Islet precursor cell (in vitro differentiated cells): ENCODE results near the gene FANCC.
"Not testable (repeated sequence)": the region's sequence is repeated elsewhere in the genome, so short reads cannot be mapped to it uniquely, and the experiment has no call there.

Source experiments
- DNase-seq: peaks from one replicate; pipeline ENCODE4 v3.0.0-alpha.2; 2018

The FANCC gene

DNA sequence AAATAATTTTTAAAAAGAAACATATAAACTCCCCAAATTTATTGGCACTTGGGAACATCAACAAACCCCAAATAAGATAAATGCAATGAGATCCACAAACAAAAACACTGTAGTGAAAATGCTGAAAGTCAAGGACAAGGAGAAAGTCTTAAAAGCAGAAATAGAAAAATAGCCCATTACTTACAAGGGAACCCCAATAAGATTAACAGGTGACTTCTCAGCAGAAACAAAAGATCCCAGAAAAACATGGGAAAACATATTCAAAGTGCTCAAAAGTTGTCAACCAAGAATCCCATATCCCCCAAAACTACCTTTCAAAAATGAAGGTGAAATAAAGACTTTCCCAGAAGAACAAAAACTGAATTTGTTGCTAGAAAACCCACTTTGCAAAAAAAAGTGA lies 40.0 kb downstream of the FANCC start:
- DNase-seq: no peak

DNA sequence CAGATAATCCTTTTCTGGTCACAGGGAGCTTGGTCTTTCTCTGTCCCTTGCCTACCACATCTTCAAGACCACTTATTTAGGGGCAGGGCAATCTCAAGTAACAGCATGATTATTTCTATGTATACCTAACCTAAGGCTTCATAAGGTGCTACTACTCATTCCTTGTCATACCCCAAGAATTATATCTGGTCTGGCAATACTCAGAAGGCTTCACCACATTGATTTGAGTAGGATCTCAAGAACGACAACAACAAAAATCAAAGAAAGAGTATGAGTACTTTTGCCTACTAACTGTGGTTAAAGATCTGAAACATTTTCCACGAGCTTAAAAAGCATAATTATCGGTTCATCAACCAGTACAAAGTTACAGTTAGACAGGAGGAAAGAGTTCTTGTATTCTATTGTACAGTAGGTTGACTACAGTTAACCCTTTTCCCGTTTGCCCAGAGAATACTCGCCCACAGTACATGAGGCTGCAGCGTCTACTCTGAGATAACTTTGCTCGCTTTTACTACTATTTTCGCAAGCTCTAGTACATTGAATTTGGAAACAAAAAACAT lies 41.0 kb downstream of the FANCC start:
- DNase-seq: no peak

DNA sequence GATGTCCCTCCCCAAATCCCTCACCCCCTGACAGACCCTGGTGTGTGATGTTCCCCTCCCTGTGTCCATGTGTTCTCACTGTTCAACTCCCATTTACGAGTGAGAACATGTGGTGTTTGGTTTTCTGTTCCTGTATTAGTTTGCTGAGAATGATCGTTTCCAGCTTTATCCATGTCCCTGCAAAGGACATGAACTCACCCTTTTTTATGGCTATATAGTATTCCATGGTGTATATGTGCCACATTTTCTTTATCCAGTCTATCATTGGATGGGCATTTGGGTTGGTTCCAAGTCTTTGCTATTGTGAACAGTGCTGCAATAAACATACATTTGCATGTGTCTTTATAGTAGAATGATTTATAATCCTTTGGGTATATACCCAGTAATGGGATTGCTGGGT lies 43.3 kb downstream of the FANCC start:
- DNase-seq: not testable (repeated sequence)

DNA sequence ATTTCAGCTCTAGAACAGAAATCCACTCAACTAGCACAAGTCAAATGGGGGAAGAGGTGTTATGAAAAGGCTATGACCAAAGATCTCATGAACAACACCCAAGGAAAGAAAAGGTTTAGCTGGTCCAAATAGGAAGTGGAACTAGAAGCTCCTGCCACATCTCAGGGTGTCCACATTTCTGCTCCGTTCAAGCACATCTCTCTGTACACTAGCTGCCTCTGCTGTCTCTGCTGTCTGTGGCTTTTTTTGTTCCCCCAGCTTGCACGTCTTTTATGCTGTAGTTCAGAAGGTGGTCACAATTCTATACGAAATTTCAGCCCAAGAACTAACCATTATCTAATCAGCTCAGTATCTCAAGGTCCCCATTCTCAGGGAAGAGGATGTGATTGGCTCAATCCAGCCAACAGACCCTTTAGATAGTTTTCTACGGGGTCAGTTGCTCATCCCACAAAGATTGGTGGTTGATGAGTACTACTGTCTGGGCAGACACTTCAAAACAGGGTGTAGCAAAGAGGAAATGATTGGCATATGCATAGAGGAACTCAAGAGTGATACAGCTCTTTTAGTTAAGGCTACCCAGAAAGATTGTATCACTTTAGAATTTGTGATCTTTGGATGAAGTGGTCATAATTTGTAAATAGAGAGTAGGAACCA lies 44.0 kb downstream of the FANCC start:
- DNase-seq: no peak

DNA sequence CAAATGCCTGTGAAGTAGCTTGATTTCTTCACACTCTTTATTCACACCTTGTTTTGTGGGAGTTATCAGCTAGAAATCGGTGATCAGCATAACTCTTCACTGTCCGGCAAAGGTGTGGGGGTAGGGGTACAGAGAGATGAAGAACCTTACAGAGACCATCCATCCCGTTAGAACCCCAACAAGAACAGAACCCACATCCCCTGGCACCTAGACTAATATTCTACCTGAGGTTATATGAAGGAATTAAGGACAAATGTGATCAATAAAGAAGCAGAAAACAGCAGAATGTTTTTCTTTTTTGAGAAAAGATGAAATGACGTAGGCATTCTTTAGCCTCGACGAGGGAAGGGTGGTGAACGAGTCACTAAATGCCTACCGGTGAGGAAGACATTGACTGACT lies 44.7 kb downstream of the FANCC start:
- DNase-seq: no peak

DNA sequence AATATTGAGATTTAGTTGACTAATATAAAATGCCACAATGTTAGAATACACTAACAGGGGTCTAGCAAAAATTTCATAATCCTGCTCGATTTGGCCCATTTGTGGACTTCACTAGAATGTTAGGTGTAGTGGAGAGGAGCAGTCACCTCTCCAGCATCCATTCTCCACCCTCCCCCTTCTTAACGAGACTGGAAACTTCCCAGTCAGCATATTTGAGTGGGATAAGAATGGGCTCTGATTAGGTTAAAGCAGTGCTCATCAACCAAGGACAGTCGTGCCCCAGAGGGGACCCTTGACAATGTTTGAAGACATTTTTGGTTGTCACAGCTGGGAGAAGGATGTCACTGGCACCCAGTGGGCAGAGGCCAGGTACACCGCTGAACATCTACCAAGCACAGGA lies 46.7 kb downstream of the FANCC start:
- no peak for DNase-seq

DNA sequence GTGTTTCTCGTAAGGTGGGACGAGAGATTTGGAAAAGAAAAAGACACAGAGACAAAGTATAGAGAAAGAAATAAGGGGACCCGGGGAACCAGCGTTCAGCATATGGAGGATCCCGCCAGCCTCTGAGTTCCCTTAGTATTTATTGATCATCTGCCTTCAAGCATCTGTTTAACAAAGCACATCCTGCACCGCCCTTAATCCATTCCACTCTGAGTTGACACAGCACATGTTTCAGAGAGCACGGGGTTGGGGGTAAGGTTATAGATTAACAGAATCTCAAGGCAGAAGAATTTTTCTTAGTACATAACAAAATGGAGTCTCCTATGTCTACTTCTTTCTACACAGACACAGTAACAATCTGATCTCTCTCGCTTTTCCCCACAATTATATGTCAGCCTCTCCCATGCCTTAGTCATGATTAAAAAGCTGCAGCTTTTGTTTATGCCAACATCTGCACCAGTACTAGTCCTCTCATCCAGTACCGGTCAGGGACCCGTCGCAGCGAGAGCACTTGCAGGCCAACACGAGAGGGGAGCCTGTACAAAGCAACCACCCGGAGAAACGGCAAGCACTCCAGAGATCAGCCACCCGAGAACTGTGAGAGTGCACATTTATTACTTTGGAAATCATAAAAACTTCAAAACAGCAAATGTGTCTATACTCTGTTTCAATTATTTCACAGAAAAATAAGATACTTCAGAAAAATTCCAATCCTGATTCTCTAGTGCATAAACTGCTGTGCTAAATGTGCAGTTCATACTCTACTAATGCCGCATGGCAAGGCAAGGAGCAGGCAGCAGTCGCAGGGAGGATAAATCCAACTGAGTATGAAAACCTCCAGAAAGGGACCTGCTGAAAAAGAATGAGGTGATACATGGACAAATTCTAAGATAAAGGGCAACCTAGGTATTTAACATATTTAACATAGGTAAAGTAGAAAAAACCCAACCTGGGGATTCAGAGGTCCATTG lies 47.4 kb downstream of the FANCC start:
- not testable (repeated sequence) for DNase-seq

DNA sequence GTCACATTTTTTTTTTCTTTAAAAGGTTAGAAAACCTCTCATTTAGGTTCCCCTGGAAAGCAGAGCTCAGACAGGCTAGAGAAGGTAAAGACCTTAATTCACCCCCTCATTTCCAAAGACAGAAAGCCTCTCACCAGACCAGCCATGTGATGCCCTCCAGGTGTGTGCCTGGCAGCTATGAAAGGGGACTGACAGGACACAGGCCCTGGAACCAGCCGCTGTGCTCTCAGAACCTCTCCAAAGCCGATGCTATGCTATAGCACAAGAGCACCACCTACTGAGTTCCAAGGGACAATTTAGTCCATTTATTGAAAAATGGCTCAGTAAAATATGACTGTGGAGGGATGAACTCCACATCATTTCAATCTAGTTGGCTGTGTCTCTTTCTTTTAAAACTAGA lies 48.8 kb downstream of the FANCC start:
- DNase-seq: peak; percentile 89

DNA sequence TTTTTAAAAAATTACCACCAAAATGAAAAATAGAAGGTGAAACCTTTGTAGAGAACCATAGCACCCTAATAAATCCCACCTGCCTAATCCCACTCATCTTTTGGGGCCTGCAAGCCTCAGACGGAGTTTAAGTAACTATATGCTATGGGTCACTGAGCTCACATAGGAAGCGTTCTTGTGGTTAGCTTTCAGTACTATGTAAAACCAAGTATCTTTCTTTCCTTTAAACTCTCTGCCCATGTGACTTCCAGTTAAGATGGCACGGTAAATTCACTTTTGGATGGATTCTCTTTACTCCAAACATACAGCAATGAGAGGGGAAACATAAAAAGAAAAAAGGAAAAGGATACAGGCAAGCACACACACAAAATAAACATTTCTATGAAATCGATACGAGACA lies 50.9 kb downstream of the FANCC start:
- DNase-seq: no peak

DNA sequence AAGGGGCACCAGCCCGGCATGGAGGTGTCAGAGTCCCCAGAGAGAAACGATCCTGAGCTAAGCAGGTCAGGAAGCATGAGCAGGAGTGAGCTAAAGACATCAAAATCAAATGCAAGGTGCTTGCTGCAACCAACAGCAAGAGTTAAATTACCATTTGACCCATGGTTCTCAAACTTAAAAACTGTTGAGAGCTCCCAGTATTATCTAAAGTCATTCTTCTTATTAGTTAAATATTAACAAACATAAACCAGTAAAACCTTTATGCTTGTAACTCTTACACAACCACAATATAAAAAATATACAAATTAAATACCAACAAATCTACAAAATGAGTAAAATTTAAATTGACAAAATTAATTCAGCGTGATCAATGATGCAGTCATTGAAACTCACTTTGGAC lies 51.5 kb downstream of the FANCC start:
- no peak for DNase-seq

DNA sequence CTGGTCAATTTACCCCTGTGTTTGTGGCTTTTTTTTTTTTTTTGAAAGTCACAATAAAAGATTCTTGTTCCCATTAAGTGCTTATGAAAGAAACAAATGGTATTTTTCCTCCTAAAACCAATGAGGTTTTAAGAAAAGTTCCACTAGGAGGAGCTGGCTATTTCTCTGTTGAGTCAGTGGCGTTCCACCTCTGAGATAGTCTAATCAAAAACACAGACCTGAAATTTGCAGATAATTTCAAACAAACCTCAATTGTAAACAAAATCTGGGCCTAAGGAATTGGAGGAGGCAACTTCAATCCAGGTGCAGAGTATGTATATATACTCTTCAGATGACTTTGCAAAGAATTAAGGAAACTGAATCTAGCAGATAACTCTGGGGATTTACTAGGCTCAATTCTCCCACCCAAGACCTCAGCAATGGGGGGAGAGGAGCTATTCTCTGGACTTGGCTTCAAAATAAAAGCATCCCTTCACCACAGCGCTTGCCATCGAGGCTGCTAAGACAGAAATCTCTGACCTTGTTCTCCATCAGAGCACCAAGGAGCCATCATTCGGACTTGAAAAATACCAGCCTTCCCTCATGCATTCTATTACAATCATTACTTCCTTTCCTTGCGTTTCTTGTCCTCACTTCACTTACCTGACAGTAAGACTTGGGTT lies 52.4 kb downstream of the FANCC start:
- DNase-seq: no peak

DNA sequence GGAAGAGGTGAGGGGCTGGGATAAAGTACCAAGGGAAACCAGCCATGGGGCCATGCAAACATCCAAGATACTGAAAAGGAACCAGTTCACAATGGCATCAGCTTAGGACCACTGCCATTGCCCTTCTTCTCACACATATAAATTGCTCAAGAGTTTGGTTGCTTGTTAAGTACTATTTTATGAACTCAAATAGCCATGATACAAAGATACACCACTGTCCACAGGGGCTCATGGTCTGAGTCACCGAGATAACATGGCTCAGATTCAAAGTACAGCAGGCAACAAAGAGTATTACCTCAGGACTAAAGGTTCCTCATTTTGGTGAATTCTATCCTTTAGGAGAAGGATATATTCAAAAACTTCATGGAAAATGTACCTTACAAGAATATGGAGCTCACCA lies 55.6 kb downstream of the FANCC start:
- no peak for DNase-seq

DNA sequence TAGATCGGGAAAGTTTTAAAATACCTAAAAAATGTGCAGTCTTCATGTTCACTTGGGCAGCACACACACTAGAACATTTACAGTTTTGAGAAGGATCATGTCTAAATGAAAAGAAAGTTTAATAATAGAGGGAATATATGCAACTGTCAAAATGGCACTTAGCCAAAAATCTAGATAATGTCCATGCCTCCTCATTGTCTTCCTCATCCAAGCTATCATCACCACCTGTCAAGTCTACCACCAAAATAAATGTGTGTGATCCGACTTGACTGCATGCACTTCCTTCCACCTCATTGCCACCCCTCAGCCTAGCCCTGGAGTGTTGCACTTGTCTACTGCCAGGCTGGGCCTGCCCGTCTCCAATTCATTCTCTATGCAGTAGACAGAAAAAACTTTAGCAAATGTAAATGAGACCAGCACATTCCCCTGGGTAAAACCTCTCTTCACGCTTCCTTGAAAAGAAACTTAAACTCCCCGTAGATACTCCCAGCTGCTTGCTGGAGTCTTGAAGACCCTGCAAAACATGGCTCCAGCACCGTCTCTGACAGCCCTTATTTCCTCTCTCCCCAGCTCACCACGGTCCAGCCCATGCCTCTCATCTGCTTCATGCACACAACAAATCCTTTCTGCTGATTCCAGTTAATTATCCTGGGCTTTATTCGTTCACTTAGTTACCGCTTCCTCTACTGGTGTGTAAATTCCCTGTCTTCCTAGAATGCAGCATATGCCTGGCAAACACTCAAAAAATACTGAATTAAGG lies 66.9 kb downstream of the FANCC start:
- no peak for DNase-seq

DNA sequence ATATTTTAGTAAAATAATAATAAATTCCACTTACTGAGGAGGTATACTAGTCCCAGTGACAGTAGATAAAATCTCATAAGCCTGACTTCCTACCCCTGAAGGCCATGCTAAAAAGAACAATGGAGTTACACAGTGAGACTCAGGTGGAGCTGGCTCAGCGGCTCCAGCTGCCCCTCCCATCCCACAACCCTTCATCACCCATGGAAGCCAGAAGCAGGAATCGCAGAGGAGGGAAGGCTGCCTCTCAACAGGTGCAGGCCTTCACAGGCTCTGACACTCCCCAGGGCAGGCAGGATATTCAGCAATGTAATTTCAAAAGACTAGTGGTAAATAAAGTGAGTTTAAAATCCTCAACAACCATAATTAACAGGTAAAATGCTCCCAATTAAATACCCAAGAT lies 67.5 kb downstream of the FANCC start:
- DNase-seq: peak; percentile 82

DNA sequence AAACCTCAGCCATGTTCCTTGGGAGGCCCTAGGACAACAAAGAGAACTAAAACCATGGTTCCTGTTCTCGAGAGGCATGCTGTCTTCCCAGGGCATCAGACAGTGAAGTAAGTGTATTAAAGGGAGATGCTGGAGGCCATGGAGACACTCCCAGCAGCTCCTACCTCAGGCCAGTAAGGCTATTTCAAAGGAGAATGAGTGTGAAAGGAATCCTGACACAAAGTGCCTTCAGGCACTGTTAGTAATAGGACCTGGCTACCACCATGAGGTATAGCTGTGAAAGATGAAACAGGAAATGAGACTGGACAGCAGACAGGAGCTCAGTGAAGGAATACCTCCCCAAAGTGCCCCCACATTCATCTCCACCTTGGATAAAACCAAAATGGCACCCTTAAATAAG lies 71.0 kb downstream of the FANCC start:
- peak; percentile 63 for DNase-seq

DNA sequence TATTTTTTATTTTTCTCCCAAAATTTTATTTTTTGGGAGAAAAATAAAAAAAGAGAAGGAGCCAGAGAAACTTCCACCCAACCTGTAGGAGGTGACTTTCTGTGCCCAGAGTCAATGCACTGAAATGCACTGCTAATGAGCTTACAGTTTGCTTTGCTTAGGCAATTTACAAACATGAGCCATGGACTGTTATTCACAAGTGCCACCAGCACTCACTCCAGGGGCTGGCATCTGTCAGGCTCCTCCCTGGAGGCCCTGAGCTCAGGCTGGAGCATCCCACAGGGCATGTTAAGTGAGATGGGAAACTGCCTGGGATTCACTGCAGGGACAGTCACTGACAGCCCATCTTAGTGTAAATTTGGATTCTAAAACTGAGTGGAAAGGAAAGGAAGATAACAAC lies 74.9 kb downstream of the FANCC start:
- DNase-seq: no peak

DNA sequence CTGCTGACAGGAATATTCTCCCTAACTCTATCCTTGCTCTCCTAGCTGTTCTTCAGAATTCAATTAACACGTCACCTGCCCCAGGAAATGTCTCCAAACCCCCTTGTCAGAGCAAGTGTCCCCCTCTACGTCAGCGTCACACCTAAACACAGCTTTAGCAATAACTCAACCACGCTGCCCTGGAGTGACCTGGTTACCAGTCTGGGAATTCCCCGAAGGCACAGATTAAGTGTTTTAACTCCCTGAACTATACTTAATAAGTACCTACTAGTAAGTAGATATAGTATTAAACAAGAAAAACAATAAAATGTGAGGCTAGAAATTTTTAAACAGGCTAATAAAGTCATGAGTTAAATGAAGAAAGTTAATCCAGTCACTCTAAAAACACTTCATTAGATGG lies 78.4 kb downstream of the FANCC start:
- no peak for DNase-seq

DNA sequence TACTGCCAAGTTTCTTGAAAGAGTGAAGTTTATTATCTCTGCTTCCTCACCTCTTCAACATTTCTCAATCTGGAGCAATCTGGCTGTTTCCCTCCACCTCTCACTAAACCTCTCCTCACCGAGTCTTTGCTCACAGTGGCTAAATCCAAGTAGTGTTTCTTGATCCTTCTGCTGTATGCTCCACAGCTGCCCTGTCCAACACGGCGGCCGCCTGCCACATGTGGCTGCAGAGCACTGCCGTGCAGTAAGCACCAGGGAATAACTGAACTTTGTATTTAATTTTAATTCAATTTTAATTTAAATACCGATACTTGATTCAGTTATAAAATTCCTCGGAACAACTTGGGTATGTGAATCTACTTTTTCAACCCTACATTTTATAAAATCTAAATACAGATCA lies 80.2 kb downstream of the FANCC start:
- no peak for DNase-seq

DNA sequence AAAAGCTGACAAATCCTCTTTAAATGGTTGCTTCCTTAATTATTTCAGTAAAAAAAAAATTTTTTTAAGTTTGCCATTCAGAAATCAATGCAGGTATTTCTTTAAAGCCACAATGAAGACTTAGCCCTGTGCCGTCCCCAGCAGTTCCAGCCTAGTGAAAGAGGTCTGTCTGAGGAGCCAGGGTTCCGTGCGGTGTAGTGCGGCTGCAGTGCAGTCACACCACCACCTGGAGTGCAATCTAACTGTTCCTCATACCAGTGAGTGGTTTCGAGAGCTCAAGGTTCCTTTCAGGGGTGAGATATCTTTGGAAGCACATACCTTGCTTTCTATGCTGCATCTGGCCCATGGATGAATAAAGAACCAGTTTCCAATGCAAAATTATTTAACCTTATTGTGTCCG lies 87.5 kb downstream of the FANCC start:
- no peak for DNase-seq

DNA sequence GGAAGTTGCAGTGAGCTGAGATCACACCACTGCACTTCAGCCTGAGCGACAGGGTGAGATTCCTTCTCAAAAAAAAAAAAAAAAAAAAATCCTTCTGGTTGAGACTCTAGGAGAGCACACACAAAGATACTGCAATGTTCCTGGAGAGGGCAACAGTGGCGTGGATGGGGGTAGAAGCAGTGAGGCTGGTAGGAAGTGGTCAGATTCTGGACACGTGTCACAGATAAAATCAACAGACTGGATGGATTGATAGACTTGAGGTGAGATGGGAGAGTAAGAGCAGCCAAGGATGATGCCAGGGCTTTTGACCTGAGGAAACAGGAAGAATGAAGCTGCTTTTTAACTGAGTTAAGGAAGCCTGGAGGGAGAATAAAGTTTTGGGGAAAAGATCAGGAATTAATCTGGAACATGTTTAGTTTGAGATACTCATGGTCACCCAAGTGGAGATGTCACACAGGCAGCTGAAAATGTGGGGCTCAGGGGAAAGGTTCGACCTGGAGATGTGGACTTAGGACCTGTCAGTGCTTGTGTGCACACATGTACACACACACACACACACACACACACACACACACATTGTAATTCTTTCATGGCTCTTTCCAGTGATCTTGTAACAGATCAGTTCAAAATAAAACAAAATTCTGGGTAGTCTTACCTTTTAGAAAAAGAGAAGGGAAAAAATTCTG lies 88.1 kb downstream of the FANCC start:
- DNase-seq: no peak

DNA sequence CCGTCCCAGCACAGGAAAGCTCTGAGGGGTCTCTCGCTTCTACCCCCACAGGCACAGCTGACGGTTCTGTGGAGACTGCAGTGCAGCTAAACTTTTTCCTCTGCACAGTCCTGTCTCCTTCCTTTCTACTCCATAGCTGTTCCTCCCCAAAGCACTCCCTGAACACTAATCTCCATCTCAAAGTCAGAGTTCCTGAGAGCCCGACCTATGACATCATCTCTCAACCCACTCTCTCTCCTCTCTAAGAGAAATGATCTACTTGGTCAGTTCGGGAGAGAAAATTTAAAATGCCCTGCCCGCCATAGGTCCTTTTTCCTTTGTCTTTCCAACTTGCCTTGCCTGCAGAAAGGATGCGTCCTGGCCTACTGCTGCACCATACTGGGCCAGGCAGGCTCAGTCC lies 90.6 kb downstream of the FANCC start:
- DNase-seq: no peak

DNA sequence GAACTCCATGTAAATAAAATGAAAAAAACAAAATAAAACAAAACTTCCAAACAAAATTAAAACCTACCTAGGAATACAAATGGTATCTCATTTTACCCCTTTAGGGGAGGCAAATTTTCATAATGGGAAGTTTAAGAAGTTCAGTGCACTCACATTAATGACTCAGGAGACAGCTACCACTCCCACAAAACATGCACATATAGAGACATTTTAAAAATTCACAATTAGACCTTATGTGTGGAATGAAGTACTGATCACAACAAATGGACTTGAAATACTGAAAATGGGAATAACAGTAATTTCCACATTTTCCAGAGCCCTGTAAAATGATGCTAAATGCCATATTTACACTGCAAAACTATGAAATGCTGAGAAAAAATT lies 91.8 kb downstream of the FANCC start:
- no peak for DNase-seq
